Upper lobe of left lung (tissue), 4 donors: ENCODE measurements around the gene WNT9B.

Experiments
- EP300 ChIP-seq, 4 donors: sonication (generic); formaldehyde crosslinking; IDR thresholded peaks; one replicate each; pipeline ENCODE4 v1.5.1; 2017; ENCODE audit warnings: antibody characterized with exemption in 4 of 4, control low read depth in 2 of 4
- POLR2AphosphoS5 ChIP-seq, 2 donors: sonication (generic); formaldehyde crosslinking; IDR thresholded peaks; one replicate each; pipeline ENCODE4 v1.5.1; 2017; ENCODE audit warnings: antibody characterized with exemption in 2 of 2
- TF ChIP-seq, protein P1 (sequence below), 6 experiments: fragments of 450-650 bp in 4 of 6; fragments of 200-600 bp in 2 of 6; sonication (generic) in 2 of 6; IDR thresholded peaks; one replicate each; pipeline ENCODE4 v1.5.1; 2016 to 2019; ENCODE audit warnings: antibody characterized with exemption in 6 of 6

DNA sequence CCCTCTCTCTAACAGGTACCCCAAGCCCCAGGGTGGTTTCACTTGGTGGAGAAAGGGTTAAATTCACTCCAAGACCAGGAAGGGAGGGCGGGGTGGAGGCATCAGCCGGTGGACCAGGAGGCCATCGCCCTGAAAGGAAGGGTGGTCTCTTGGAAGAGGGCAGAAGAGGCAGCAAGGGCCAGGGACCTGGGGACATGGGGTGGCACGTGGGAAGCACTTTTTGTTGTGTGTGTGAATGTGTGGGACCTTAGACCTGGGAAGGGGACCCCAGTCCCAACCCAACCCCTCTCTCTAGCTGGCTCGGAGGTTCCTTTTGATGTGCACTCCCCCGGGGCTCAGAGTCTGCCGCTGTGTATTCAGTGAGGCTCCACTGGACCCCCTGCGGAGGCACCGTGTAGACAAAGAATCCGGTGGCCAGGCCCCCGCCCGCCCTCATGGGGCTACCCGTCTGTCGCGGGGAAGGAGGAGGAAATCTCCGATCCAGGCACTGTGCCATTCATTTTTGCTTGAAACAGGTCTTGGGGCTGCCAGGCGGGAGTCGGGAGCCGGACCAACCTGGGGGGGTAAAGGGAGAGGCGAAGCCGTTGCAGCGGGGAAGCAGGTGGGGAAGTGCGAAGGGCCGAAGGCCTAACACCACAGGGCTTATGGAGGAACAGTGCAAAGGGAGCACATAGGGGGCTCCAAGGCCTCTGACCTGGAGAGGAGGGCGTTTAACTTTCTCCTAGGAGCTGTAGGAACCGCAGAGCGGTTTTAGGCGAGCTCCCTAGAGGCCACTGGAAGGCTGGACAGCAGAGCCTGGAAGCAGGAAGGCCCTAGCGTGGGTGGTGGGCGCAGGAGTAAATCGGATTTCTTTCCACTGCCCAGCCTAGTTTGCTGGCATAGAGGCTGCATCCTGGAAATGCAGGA, 29.6 kb upstream of the WNT9B start:
- TF ChIP-seq EP300 (IDR thresholded peaks at IDR 0.05) (no peak), POLR2AphosphoS5 (IDR thresholded peaks at IDR 0.05) (no peak)
- TF ChIP-seq, protein P1, sequence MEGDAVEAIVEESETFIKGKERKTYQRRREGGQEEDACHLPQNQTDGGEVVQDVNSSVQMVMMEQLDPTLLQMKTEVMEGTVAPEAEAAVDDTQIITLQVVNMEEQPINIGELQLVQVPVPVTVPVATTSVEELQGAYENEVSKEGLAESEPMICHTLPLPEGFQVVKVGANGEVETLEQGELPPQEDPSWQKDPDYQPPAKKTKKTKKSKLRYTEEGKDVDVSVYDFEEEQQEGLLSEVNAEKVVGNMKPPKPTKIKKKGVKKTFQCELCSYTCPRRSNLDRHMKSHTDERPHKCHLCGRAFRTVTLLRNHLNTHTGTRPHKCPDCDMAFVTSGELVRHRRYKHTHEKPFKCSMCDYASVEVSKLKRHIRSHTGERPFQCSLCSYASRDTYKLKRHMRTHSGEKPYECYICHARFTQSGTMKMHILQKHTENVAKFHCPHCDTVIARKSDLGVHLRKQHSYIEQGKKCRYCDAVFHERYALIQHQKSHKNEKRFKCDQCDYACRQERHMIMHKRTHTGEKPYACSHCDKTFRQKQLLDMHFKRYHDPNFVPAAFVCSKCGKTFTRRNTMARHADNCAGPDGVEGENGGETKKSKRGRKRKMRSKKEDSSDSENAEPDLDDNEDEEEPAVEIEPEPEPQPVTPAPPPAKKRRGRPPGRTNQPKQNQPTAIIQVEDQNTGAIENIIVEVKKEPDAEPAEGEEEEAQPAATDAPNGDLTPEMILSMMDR (IDR thresholded peaks at IDR 0.05): no peak
